ENCODE measurements around the gene NFATC2.

NFATC2 gene

DNA sequence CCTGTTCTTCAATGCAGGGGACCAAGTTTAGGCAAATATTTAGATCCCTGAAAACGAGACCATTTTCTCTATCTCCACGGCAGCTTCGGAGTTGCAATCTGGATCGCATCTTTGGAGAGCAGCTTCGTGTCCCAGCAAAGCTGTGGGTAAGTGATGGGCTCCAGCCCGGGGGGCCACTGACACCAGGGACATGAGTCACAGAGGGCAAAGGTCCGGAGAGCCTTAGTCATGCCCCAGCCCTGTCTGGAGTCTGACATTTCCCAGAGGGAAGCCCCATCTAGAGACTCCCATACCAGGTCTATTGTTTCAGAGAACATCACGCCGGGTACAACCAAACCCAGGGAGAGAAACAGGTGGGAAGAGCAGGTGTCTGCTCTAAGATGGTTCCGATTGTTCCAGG, 95.9 kb downstream of the NFATC2 start:
- Histone ChIP-seq H3K27ac (ENCODE audit: low read depth, low read length) (peak overlapping the region; percentile 79), H3K4me1 (ENCODE audit: control insufficient read depth, insufficient read depth, low read length) (no peaks in the 10 kb centered on the region; the same call in 1 of the 2 replicates), H3K4me3 (ENCODE audit: low read depth, low read length) (no peak overlapping the region), H3K36me3 (ENCODE audit: control insufficient read depth, insufficient read depth, low read length) (no peaks in the 10 kb centered on the region), H3K9me3 (ENCODE audit: control insufficient read depth, insufficient read depth, low read length) (no peaks in the 10 kb centered on the region), H3K9ac (ENCODE audit: low read depth, low read length) (no peak overlapping the region), H3K27me3 (ENCODE audit: control insufficient read depth, insufficient read depth, low read length) (no peaks in the 10 kb centered on the region)

DNA sequence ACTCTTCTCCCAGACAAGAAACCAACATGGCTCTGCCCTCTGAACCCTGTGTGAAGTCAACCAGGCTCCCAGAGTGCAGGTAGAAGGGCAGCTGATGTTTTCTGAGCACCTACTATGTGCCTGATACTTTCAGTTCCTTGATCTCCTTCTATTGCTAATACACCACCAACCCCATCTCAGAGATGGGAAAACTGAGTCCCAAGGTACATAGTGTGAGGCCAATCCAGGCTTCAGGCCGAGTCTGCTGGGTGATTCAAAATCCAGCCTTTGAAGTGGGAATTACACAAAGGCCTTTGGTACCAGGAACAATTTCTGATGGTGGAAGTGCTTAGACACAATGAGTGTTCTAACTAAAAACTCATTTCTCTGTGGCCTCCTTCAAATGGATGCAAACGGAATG, 96.3 kb downstream of the NFATC2 start:
- Histone ChIP-seq H3K9ac (ENCODE audit: low read depth, low read length) (no peak overlapping the region), H3K27ac (ENCODE audit: low read depth, low read length) (peak overlapping the region; percentile 79), H3K36me3 (ENCODE audit: control insufficient read depth, insufficient read depth, low read length) (no peaks in the 10 kb centered on the region), H3K4me1 (ENCODE audit: control insufficient read depth, insufficient read depth, low read length) (no peaks in the 10 kb centered on the region; the same call in 1 of the 2 replicates), H3K4me3 (ENCODE audit: low read depth, low read length) (no peak overlapping the region), H3K9me3 (ENCODE audit: control insufficient read depth, insufficient read depth, low read length) (no peaks in the 10 kb centered on the region), H3K27me3 (ENCODE audit: control insufficient read depth, insufficient read depth, low read length) (no peaks in the 10 kb centered on the region)

DNA sequence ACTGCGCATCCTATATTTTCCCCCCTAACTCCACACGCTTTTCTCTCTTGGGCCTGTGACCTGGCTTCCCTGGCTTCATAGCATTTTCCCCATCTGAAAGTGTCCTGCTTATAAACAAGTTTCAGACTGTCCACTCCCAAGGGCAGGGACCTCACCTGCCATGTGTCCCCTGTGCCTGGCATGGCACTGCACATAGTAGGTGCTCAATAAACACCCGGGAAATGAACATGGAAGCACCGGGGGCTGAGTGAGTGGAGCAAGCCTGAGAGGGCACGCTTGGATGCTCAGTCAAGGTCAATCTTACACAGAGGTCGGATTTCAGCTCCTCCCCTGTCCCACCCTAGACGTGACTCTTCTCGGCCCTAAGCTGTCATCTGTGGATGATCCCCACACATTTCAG, 96.9 kb downstream of the NFATC2 start:
- Histone ChIP-seq H3K27ac (ENCODE audit: low read depth, low read length) (no peak overlapping the region), H3K4me3 (ENCODE audit: low read depth, low read length) (no peak overlapping the region), H3K9me3 (ENCODE audit: control insufficient read depth, insufficient read depth, low read length) (no peaks in the 10 kb centered on the region), H3K27me3 (ENCODE audit: control insufficient read depth, insufficient read depth, low read length) (no peaks in the 10 kb centered on the region), H3K9ac (ENCODE audit: low read depth, low read length) (no peak overlapping the region), H3K4me1 (ENCODE audit: control insufficient read depth, insufficient read depth, low read length) (no peaks in the 10 kb centered on the region; the same call in 1 of the 2 replicates), H3K36me3 (ENCODE audit: control insufficient read depth, insufficient read depth, low read length) (no peaks in the 10 kb centered on the region)

DNA sequence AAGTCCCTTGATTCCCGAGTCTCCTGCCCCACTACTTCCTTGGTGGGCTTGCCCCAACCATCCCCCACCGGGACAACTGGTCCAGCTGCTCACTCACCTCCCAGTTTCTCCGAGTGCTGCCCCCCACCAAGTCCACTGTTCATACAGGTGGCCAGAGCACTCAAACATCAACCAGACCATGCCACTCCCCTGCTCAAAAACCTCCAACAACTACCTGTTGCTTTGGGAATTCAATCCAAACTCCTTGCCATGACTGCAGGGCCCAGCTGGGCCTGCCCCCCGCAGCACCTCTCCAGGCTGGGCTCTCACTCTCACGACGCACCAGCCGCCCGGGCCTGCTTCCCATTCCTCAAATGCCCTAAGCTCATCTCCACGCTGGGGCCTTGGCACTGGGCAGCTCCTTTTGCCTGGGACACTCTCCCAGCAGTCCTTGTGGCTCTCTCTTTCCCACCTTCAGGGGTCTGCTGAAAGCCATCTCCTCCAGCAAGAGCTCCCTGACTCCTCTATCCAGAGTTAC, 97.5 kb downstream of the NFATC2 start:
- H3K4me1 ChIP-seq (ENCODE audit: control insufficient read depth, insufficient read depth, low read length) = no peaks in the 10 kb centered on the region; the same call in 1 of the 2 replicates
- no peaks in the 10 kb centered on the region for H3K36me3 ChIP-seq (ENCODE audit: control insufficient read depth, insufficient read depth, low read length)
- H3K9ac ChIP-seq (ENCODE audit: low read depth, low read length) = no peak overlapping the region
- H3K27ac ChIP-seq (ENCODE audit: low read depth, low read length) = no peak overlapping the region
- no peaks in the 10 kb centered on the region for H3K9me3 ChIP-seq (ENCODE audit: control insufficient read depth, insufficient read depth, low read length)
- H3K4me3 ChIP-seq (ENCODE audit: low read depth, low read length) = no peak overlapping the region
- H3K27me3 ChIP-seq (ENCODE audit: control insufficient read depth, insufficient read depth, low read length) = no peaks in the 10 kb centered on the region

DNA sequence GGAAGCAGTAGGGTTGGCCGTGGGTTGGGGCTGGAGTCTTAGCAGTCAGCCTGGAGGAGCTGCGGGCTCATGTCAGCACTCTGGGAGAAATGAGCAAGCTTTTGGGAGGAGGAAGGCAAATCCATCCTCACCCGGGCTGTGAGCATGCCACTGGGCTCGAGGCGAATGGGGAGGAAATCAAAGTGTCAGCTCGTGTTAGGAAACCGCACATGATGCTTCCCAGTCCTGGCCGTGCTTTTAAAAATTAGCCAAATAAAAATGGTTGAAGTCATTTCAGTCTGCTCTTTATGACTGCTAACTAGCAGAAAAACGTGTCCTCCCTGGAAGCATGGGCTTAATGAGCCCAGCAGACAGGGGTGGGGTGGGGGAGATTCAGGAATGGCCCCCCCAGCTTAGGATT, 98.1 kb downstream of the NFATC2 start:
- Histone ChIP-seq H3K4me1 (ENCODE audit: control insufficient read depth, insufficient read depth, low read length) (no peaks in the 10 kb centered on the region; the same call in 1 of the 2 replicates), H3K9me3 (ENCODE audit: control insufficient read depth, insufficient read depth, low read length) (no peaks in the 10 kb centered on the region), H3K9ac (ENCODE audit: low read depth, low read length) (no peak overlapping the region), H3K27me3 (ENCODE audit: control insufficient read depth, insufficient read depth, low read length) (no peaks in the 10 kb centered on the region), H3K36me3 (ENCODE audit: control insufficient read depth, insufficient read depth, low read length) (no peaks in the 10 kb centered on the region), H3K27ac (ENCODE audit: low read depth, low read length) (no peak overlapping the region), H3K4me3 (ENCODE audit: low read depth, low read length) (no peak overlapping the region)

DNA sequence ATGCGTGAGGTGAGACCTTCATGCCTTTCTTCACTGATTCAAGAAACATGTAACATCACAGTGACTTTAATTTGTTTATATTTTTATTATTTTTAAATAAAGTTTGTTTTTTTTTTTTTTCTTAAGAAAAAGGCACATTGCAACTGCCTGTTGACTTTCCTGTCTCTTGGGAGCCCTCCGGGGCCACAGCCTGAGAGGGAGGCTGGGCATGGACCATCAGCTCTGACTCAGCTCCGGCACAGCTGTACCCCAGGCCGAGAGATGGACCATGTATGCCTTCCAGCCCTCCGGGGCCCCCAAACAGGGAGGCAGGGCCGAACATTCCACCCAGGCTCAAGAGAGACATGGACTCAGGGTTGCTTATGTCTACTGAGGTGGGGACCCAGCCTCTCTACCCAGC, 99.9 kb downstream of the NFATC2 start:
- H3K27ac ChIP-seq (ENCODE audit: low read depth, low read length) = no peak overlapping the region
- H3K27me3 ChIP-seq (ENCODE audit: control insufficient read depth, insufficient read depth, low read length) = no peaks in the 10 kb centered on the region
- no peak overlapping the region for H3K9ac ChIP-seq (ENCODE audit: low read depth, low read length)
- H3K4me1 ChIP-seq (ENCODE audit: control insufficient read depth, insufficient read depth, low read length) = no peaks in the 10 kb centered on the region
- H3K4me3 ChIP-seq (ENCODE audit: low read depth, low read length) = no peak overlapping the region
- no peaks in the 10 kb centered on the region for H3K36me3 ChIP-seq (ENCODE audit: control insufficient read depth, insufficient read depth, low read length)
- no peaks in the 10 kb centered on the region for H3K9me3 ChIP-seq (ENCODE audit: control insufficient read depth, insufficient read depth, low read length)

DNA sequence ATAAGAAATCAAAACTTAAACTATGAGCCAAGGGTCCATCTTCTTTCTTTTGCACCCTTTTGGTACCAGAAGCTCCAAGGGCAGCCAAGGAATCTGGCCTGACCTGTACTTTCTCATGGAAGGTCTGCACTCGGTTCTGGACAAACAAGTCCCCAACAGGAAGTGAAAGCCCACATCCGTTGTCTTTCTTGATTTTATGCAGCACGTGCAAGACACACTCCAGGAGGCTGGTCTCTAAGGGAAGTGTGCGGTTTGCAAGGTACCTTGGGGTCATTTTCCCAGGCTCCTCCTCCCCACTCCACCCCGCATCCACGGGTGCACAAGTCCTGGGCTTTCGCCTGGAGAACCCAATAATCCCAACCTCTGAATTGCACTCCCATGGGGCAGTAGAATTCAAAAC, 101.9 kb downstream of the NFATC2 start:
- Histone ChIP-seq H3K36me3 (ENCODE audit: control insufficient read depth, insufficient read depth, low read length) (no peaks in the 10 kb centered on the region), H3K4me1 (ENCODE audit: control insufficient read depth, insufficient read depth, low read length) (no peaks in the 10 kb centered on the region), H3K4me3 (ENCODE audit: low read depth, low read length) (no peak overlapping the region), H3K27me3 (ENCODE audit: control insufficient read depth, insufficient read depth, low read length) (no peaks in the 10 kb centered on the region), H3K27ac (ENCODE audit: low read depth, low read length) (no peak overlapping the region), H3K9ac (ENCODE audit: low read depth, low read length) (no peak overlapping the region), H3K9me3 (ENCODE audit: control insufficient read depth, insufficient read depth, low read length) (no peaks in the 10 kb centered on the region)

DNA sequence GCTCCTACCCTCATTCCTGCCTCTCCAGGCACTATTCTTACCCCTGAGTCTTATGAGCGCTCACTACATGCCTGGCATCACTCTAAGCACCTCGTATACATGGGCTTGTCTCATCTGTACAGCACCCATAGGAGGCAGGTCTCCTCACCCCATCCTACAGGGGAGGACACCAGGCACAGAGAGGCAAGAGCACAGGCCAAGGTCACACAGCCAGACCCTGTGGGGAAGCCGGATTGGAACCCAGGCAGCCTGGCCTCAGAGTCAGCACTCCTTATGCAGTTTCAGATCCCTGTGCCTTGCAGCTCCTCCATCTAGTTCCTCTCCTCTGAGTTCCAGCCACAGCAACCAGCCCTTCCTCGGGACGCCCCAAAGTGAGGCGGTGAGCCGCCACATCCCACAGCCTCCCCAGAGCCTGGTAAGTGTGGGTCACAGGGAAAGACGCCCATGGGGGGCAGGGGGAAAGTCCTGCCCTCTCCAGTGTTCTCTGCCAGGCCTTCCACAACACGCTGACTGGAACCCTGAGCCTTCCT, 103.3 kb downstream of the NFATC2 start:
- no peak overlapping the region for H3K27ac ChIP-seq (ENCODE audit: low read depth, low read length)
- H3K4me1 ChIP-seq (ENCODE audit: control insufficient read depth, insufficient read depth, low read length) = no peaks in the 10 kb centered on the region
- no peak overlapping the region for H3K9ac ChIP-seq (ENCODE audit: low read depth, low read length)
- no peaks in the 10 kb centered on the region for H3K9me3 ChIP-seq (ENCODE audit: control insufficient read depth, insufficient read depth, low read length)
- no peaks in the 10 kb centered on the region for H3K27me3 ChIP-seq (ENCODE audit: control insufficient read depth, insufficient read depth, low read length)
- no peaks in the 10 kb centered on the region for H3K36me3 ChIP-seq (ENCODE audit: control insufficient read depth, insufficient read depth, low read length)
- no peak overlapping the region for H3K4me3 ChIP-seq (ENCODE audit: low read depth, low read length)

DNA sequence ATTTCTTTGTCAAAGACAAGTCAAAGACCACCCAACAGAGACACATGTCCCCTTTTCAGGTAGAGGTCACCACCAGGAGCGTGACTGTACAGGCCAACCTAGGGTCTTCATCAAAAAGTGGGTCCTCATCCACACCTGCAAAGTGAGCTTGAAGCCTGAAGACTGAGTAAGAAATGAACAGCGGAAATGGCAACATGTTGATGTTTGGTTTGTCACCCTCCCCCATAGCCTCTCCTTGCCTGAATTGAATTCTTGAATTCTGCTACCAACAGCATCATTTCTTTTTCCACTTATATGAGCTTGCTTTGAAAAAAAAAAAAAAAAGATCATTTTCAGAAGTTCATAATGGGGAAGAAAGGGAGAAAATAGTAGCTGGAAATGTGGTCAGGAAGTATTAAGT, 104.4 kb downstream of the NFATC2 start:
- no peaks in the 10 kb centered on the region for H3K9me3 ChIP-seq (ENCODE audit: control insufficient read depth, insufficient read depth, low read length)
- no peaks in the 10 kb centered on the region for H3K4me1 ChIP-seq (ENCODE audit: control insufficient read depth, insufficient read depth, low read length)
- no peaks in the 10 kb centered on the region for H3K27me3 ChIP-seq (ENCODE audit: control insufficient read depth, insufficient read depth, low read length)
- no peak overlapping the region for H3K27ac ChIP-seq (ENCODE audit: low read depth, low read length)
- no peaks in the 10 kb centered on the region for H3K36me3 ChIP-seq (ENCODE audit: control insufficient read depth, insufficient read depth, low read length)
- H3K9ac ChIP-seq (ENCODE audit: low read depth, low read length) = no peak overlapping the region
- H3K4me3 ChIP-seq (ENCODE audit: low read depth, low read length) = no peak overlapping the region

DNA sequence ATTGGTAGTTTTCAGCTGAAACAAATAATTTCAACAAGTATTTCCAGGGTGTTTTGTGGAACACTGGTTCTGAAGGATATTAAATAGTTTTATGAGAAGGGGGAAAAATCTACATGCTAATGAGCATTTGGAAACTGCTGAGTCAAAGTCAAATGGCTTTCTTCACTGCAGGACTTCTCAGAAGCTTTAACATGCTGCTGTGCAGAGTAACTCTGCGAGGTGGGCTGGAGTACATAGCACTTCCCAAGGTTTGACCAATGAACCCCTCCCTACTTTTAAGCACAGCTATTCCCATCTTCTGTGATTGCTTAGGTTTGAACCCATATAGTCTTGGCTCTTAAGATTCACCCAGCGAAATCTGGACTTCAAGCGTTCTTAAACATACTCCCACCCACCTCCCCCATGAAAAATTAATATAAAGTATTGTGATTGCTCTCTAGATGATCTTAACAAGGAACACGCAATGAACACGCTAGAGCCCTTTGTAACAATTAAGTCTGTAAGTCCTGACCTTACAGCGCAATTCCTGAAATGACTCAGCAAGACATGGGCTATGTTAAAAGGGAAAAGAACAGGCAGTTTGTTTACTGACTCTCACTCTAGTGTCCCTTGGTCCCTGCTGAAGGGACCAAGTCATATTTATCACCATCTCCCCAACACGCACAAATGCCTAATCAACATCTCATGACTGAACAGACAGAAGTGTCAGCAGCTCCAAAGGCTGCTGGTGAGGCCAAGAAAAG, 105.2 kb downstream of the NFATC2 start:
- Histone ChIP-seq H3K36me3 (ENCODE audit: control insufficient read depth, insufficient read depth, low read length) (no peaks in the 10 kb centered on the region), H3K27ac (ENCODE audit: low read depth, low read length) (no peak overlapping the region), H3K4me1 (ENCODE audit: control insufficient read depth, insufficient read depth, low read length) (no peaks in the 10 kb centered on the region), H3K4me3 (ENCODE audit: low read depth, low read length) (no peak overlapping the region), H3K27me3 (ENCODE audit: control insufficient read depth, insufficient read depth, low read length) (no peaks in the 10 kb centered on the region), H3K9me3 (ENCODE audit: control insufficient read depth, insufficient read depth, low read length) (no peaks in the 10 kb centered on the region), H3K9ac (ENCODE audit: low read depth, low read length) (no peak overlapping the region)

DNA sequence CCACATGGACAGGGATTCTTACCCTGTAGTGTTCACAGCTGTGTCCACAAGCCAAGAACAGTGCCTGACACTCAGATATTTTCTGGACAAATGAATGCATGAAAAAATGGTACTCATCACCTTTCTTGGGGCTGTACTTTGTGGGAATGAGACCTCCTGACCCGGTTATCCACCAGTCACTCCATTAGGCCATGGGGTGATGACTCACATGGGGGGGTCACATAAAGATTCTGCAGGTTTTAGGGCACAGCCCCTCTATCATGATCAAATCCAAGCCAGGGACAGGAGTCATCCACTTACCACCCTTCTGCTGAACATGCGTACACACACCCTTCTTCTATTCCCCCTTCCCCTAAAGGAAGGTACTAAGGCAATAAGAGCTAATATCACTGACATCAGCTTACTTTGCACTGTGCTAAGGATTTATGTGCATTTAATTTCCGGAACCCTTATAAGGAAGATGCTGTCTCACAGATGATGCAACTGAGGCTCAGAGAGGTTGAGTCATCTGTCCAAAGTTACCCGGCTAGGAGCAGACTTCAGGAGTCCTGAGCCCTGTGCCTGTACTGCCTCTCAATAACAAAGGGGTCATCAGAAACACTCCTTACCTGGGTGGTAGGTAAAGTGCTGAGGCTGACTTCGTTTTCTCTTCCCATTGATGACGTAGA, 107.8 kb downstream of the NFATC2 start:
- Histone ChIP-seq H3K9ac (ENCODE audit: low read depth, low read length) (no peak overlapping the region), H3K36me3 (ENCODE audit: control insufficient read depth, insufficient read depth, low read length) (no peaks in the 10 kb centered on the region), H3K4me3 (ENCODE audit: low read depth, low read length) (no peak overlapping the region), H3K27me3 (ENCODE audit: control insufficient read depth, insufficient read depth, low read length) (no peaks in the 10 kb centered on the region), H3K27ac (ENCODE audit: low read depth, low read length) (no peak overlapping the region), H3K4me1 (ENCODE audit: control insufficient read depth, insufficient read depth, low read length) (no peaks in the 10 kb centered on the region), H3K9me3 (ENCODE audit: control insufficient read depth, insufficient read depth, low read length) (no peaks in the 10 kb centered on the region)
